ENCODE results near the gene GAS7. TPM values are rescaled to one million over a fixed set of nuclear protein-coding genes. Genes with fewer than 3 reads are reported as not detected.

Gene GAS7
- total RNA-seq, 8 experiments from 2014 or later = 4.1 to 37.7 (median 9.7) TPM

- Histone ChIP-seq H3K27ac (no peak overlapping the region), H3K4me1 (replicated peaks in 1 of 2) (no peaks in the 10 kb centered on the region), H3K4me3 (no peak overlapping the region)
- 80 to 100% (median 95%) methylated on average over 1 to 6 of the region's 7 CpGs; no CpG with 5 or more reads in 2 of the 10 experiments for WGBS, 10 experiments
- in situ Hi-C loops (cut with MboI; ENCODE audit: low pct_unique_long_range_greater_than_20kb in 2 of 9, low sequenced_read_pairs in 9 of 9, unreplicated experiment in 9 of 9) = loop anchor here in 1 of 9 experiments (25.0 kb wide), 1 partner anchor 121 kb away; no protein-coding TSS in a partner anchor
- no peak for ATAC-seq (replicated peaks in 6 of 8)
Observed at GRCh38 chr17:9991796-9992195, 206.6 kb downstream of the GAS7 start.

- Histone ChIP-seq H3K4me3 (no peak overlapping the region), H3K4me1 (replicated peaks in 1 of 2) (no peaks in the 10 kb centered on the region), H3K27ac (no peak overlapping the region)
- in situ Hi-C loops (cut with MboI; ENCODE audit: low pct_unique_long_range_greater_than_20kb in 2 of 9, low sequenced_read_pairs in 9 of 9, unreplicated experiment in 9 of 9) = loop anchor here in 1 of 9 experiments (25.0 kb wide), 1 partner anchor 121 kb away; no protein-coding TSS in a partner anchor
- WGBS, 10 experiments = 60 to 100% (median 86%) methylated on average over 1 to 4 of the region's 7 CpGs; no CpG with 5 or more reads in 5 of the 10 experiments
- ATAC-seq (replicated peaks in 6 of 8) = no peak
Observed at GRCh38 chr17:9991351-9991750, 207.1 kb downstream of the GAS7 start.

- peak in 4 of 8 experiments; percentile 26 to 72 (median 44) for ATAC-seq (replicated peaks in 6 of 8)
- no peak overlapping the region for H3K4me3 ChIP-seq
- no peak overlapping the region for H3K27ac ChIP-seq
- in situ Hi-C loops (cut with MboI; ENCODE audit: low pct_unique_long_range_greater_than_20kb in 2 of 9, low sequenced_read_pairs in 9 of 9, unreplicated experiment in 9 of 9) = loop anchor here in 1 of 9 experiments (25.0 kb wide), 1 partner anchor 124 kb away; no protein-coding TSS in a partner anchor
- WGBS, 10 experiments = 38 to 100% (median 73%) methylated on average over 2 to 6 of the region's 7 CpGs
- H3K4me1 ChIP-seq (replicated peaks in 1 of 2) = no peaks in the 10 kb centered on the region
Observed at GRCh38 chr17:9987779-9988585, 210.4 kb downstream of the GAS7 start.

GRCh38 chr17:9986754-9987382, 211.5 kb downstream of the GAS7 start:
- 40 to 100% (median 83%) methylated on average over 1 to 3 of the region's 9 CpGs; no CpG with 5 or more reads in 5 of the 10 experiments for WGBS, 10 experiments
- in situ Hi-C loops (cut with MboI; ENCODE audit: low pct_unique_long_range_greater_than_20kb in 2 of 9, low sequenced_read_pairs in 9 of 9, unreplicated experiment in 9 of 9) = loop anchor here in 1 of 9 experiments (25.0 kb wide), 1 partner anchor 125 kb away; no protein-coding TSS in a partner anchor
- Histone ChIP-seq H3K27ac (no peak overlapping the region), H3K4me1 (replicated peaks in 1 of 2) (no peaks in the 10 kb centered on the region), H3K4me3 (no peak overlapping the region)
- ATAC-seq (replicated peaks in 6 of 8) = no peak

GRCh38 chr17:9985646-9986045, 212.8 kb downstream of the GAS7 start:
- in situ Hi-C loops (cut with MboI; ENCODE audit: low pct_unique_long_range_greater_than_20kb in 2 of 9, low sequenced_read_pairs in 9 of 9, unreplicated experiment in 9 of 9) = loop anchor here in 1 of 9 experiments (25.0 kb wide), 1 partner anchor 127 kb away; no protein-coding TSS in a partner anchor
- Histone ChIP-seq H3K4me1 (replicated peaks in 1 of 2) (no peaks in the 10 kb centered on the region), H3K27ac (no peak overlapping the region), H3K4me3 (no peak overlapping the region)
- WGBS, 10 experiments = 20 to 96% (median 85%) methylated on average over 2 to 8 of the region's 8 CpGs; no CpG with 5 or more reads in 5 of the 10 experiments
- ATAC-seq (replicated peaks in 6 of 8) = peak in 2 of 8 experiments; percentile 52 to 70

- no peak overlapping the region for H3K27ac ChIP-seq
- no peak overlapping the region for H3K4me3 ChIP-seq
- ATAC-seq (replicated peaks in 6 of 8) = no peak
- 60 to 100% (median 90%) methylated on average over 1 to 9 of the region's 9 CpGs; no CpG with 5 or more reads in 3 of the 10 experiments for WGBS, 10 experiments
- in situ Hi-C loops (cut with MboI; ENCODE audit: low pct_unique_long_range_greater_than_20kb in 2 of 9, low sequenced_read_pairs in 9 of 9, unreplicated experiment in 9 of 9) = loop anchor here in 1 of 9 experiments (25.0 kb wide), 1 partner anchor 128 kb away; no protein-coding TSS in a partner anchor
- no peaks in the 10 kb centered on the region for H3K4me1 ChIP-seq (replicated peaks in 1 of 2)
Observed at GRCh38 chr17:9984768-9985167, 213.6 kb downstream of the GAS7 start.

- no peak overlapping the region for H3K4me3 ChIP-seq
- peak in 1 of 8 experiments; percentile 56 for ATAC-seq (replicated peaks in 6 of 8)
Observed at GRCh38 chr17:9982159-9982558, 216.2 kb downstream of the GAS7 start.

GRCh38 chr17:9981344-9981915, 217.0 kb downstream of the GAS7 start:
- H3K4me3 ChIP-seq = no peak overlapping the region
- no peak overlapping the region for H3K27ac ChIP-seq
- 57 to 100% (median 90%) methylated on average over 1 to 4 of the region's 4 CpGs; no CpG with 5 or more reads in 4 of the 10 experiments for WGBS, 10 experiments
- in situ Hi-C loops (cut with MboI; ENCODE audit: low pct_unique_long_range_greater_than_20kb in 2 of 9, low sequenced_read_pairs in 9 of 9, unreplicated experiment in 9 of 9) = loop anchor here in 1 of 9 experiments (25.0 kb wide), 1 partner anchor 131 kb away; no protein-coding TSS in a partner anchor
- no peaks in the 10 kb centered on the region for H3K4me1 ChIP-seq (replicated peaks in 1 of 2)
- ATAC-seq (replicated peaks in 6 of 8) = no peak

More at GRCh38 chr17:9982159-9982558, 216.2 kb downstream of the GAS7 start:
- in situ Hi-C loops (cut with MboI; ENCODE audit: low pct_unique_long_range_greater_than_20kb in 2 of 9, low sequenced_read_pairs in 9 of 9, unreplicated experiment in 9 of 9) = loop anchor here in 1 of 9 experiments (25.0 kb wide), 1 partner anchor 130 kb away; no protein-coding TSS in a partner anchor
- no peak overlapping the region for H3K27ac ChIP-seq
- no peaks in the 10 kb centered on the region for H3K4me1 ChIP-seq (replicated peaks in 1 of 2)
- WGBS, 10 experiments = 33 to 100% (median 74%) methylated on average over 1 to 2 of the region's 3 CpGs; no CpG with 5 or more reads in 3 of the 10 experiments

- ATAC-seq (replicated peaks in 6 of 8) = no peak
- H3K4me1 ChIP-seq (replicated peaks in 1 of 2) = no peaks in the 10 kb centered on the region
- in situ Hi-C loops (cut with MboI; ENCODE audit: low pct_unique_long_range_greater_than_20kb in 2 of 9, low sequenced_read_pairs in 9 of 9, unreplicated experiment in 9 of 9) = loop anchor here in 1 of 9 experiments (25.0 kb wide), 1 partner anchor 133 kb away; no protein-coding TSS in a partner anchor
- WGBS, 10 experiments = 75 to 100% (median 85%) methylated on average over 2 to 10 of the region's 13 CpGs; no CpG with 5 or more reads in 2 of the 10 experiments
- H3K27ac ChIP-seq = no peak overlapping the region
- H3K4me3 ChIP-seq = no peak overlapping the region
Observed at GRCh38 chr17:9979463-9979995, 218.9 kb downstream of the GAS7 start.

- in situ Hi-C loops (cut with MboI; ENCODE audit: low pct_unique_long_range_greater_than_20kb in 2 of 9, low sequenced_read_pairs in 9 of 9, unreplicated experiment in 9 of 9) = loop anchor here in 1 of 9 experiments (25.0 kb wide), 1 partner anchor 135 kb away; no protein-coding TSS in a partner anchor
- Histone ChIP-seq H3K4me1 (replicated peaks in 1 of 2) (no peaks in the 10 kb centered on the region), H3K27ac (no peak overlapping the region), H3K4me3 (no peak overlapping the region)
- ATAC-seq (replicated peaks in 6 of 8) = peak in 3 of 8 experiments; percentile 14 to 63 (median 59)
- WGBS, 10 experiments = 10 to 100% (median 93%) methylated on average over 1 to 3 of the region's 3 CpGs; no CpG with 5 or more reads in 1 of the 10 experiments
Observed at GRCh38 chr17:9977180-9977575, 221.2 kb downstream of the GAS7 start.

GRCh38 chr17:9976283-9977179, 221.9 kb downstream of the GAS7 start:
- ATAC-seq (replicated peaks in 6 of 8) = peak in 1 of 8 experiments; percentile 74
- H3K27ac ChIP-seq = no peak overlapping the region
- 11 to 98% (median 88%) methylated on average over 2 to 9 of the region's 10 CpGs; no CpG with 5 or more reads in 1 of the 10 experiments for WGBS, 10 experiments
- H3K4me3 ChIP-seq = no peak overlapping the region
- no peaks in the 10 kb centered on the region for H3K4me1 ChIP-seq (replicated peaks in 1 of 2)
- in situ Hi-C loops (cut with MboI; ENCODE audit: low pct_unique_long_range_greater_than_20kb in 2 of 9, low sequenced_read_pairs in 9 of 9, unreplicated experiment in 9 of 9) = loop anchor here in 1 of 9 experiments (25.0 kb wide), 1 partner anchor 136 kb away; no protein-coding TSS in a partner anchor
